IMR-90 (cell line): ENCODE results near the gene DCN.

ENCODE experiments used
- CHD1 ChIP-seq: IDR thresholded peaks from 2 replicates; pipeline ENCODE4 v1.6.1; 2012; ENCODE audit warnings: low read depth, low read length, improper control_type of control experiment
- CTCF ChIP-seq: conservative IDR thresholded peaks from 2 replicates; pipeline ENCODE4 v1.5.1; 2012; ENCODE audit warnings: mild to moderate bottlenecking, low read depth, low read length, improper control_type of control experiment
- ELK1 ChIP-seq: fragments of 150-350 bp; IDR thresholded peaks from 2 replicates; pipeline ENCODE4 v1.6.1; 2016; ENCODE audit warnings: low read depth, mild to moderate bottlenecking, low read length, moderate library complexity, borderline replicate concordance
- FOS ChIP-seq: fragments of 150-350 bp; IDR thresholded peaks from 2 replicates; pipeline ENCODE4 v1.6.1; 2016; ENCODE audit warnings: low read depth, low read length
- NFE2L2 ChIP-seq: fragments of 150-350 bp; IDR thresholded peaks from 2 replicates; pipeline ENCODE4 v1.6.1; 2016; ENCODE audit warnings: low read depth, mild to moderate bottlenecking, low read length
- POLR2A ChIP-seq: IDR thresholded peaks from 2 replicates; pipeline ENCODE4 v1.6.1; 2012; ENCODE audit warnings: mild to moderate bottlenecking, low read depth, low read length
- RAD21 ChIP-seq: IDR thresholded peaks from 2 replicates; pipeline ENCODE4 v1.6.1; 2012; ENCODE audit warnings: low read length, improper control_type of control experiment
- RCOR1 ChIP-seq: IDR thresholded peaks from 2 replicates; pipeline ENCODE4 v1.6.1; 2012; ENCODE audit warnings: mild to moderate bottlenecking, low read length, improper control_type of control experiment; ENCODE audit not compliant: insufficient replicate concordance
- SMC3 ChIP-seq: fragments of 150-350 bp; IDR thresholded peaks from 2 replicates; pipeline ENCODE4 v1.6.1; 2016; ENCODE audit warnings: low read depth, mild to moderate bottlenecking, antibody characterized with exemption, low read length, moderate library complexity
- USF2 ChIP-seq: fragments of 150-350 bp; IDR thresholded peaks from 2 replicates; pipeline ENCODE4 v1.6.1; 2017; ENCODE audit warnings: mild to moderate bottlenecking, antibody characterized with exemption, low read length, low read depth

- TF ChIP-seq CTCF (no peak), POLR2A (no peak), USF2 (no peak), FOS (no peak), RAD21 (no peak), NFE2L2 (no peak), RCOR1 (no peak), CHD1 (no peak), SMC3 (no peak), ELK1 (no peak)
Observed at GRCh38 chr12:91188778-91189177, 6.2 kb upstream of the DCN start.
